ENCODE measurements around the gene GRID1. TPM values are rescaled to one million over a fixed set of nuclear protein-coding genes. Genes with fewer than 3 reads are reported as not detected.
"Not testable (repeated sequence)": the region's sequence is repeated elsewhere in the genome, so short reads cannot be mapped to it uniquely, and the experiment has no call there.

GRID1 gene
- total RNA-seq, 4 donors from 2014 or later = 17.2 to 28.1 (median 23.6) TPM

GRCh38 chr10:86110156-86110786 is 256.3 kb downstream of the GRID1 start:
- intact Hi-C loops (cut with DNase I) = no loop called here
- DNase-seq = no peak
- WGBS, 2 donors = 87 to 88% methylated on average over 6 of the region's 6 CpGs

GRCh38 chr10:86109421-86109820 is 257.2 kb downstream of the GRID1 start:
- Histone ChIP-seq H3K9me3 (no peaks in the 10 kb centered on the region), H3K27me3 (no peaks in the 10 kb centered on the region), H3K4me3 (replicated peaks in 1 of 3) (no peak overlapping the region), H3K27ac (no peak overlapping the region), H3K4me1 (peaks cover 4 to 24% of the 10 kb centered on the region in 2 donors), H3K36me3 (no peaks in the 10 kb centered on the region)
- intact Hi-C loops (cut with DNase I) = loop anchor here (10.0 kb wide), 1 partner anchor 265 kb away; no protein-coding TSS in a partner anchor
- 92 to 100% methylated on average over 1 of the region's 1 CpG for WGBS, 2 donors
- DNase-seq = no peak
- TF ChIP-seq POLR2A (IDR thresholded peaks at IDR 0.05) (no peak), CTCF (IDR thresholded peaks at IDR 0.05) (no peak)

More at GRCh38 chr10:86110156-86110786, 256.3 kb downstream of the GRID1 start:
- Histone ChIP-seq H3K4me1 (peaks cover 4 to 16% of the 10 kb centered on the region in 2 donors), H3K27ac (no peak overlapping the region), H3K27me3 (no peaks in the 10 kb centered on the region), H3K36me3 (no peaks in the 10 kb centered on the region), H3K9me3 (no peaks in the 10 kb centered on the region), H3K4me3 (replicated peaks in 1 of 3) (no peak overlapping the region)
- TF ChIP-seq POLR2A (IDR thresholded peaks at IDR 0.05) (no peak), CTCF (IDR thresholded peaks at IDR 0.05) (no peak)

- H3K27me3 ChIP-seq = no peaks in the 10 kb centered on the region
- no peak overlapping the region for H3K4me3 ChIP-seq (replicated peaks in 1 of 3)
- 92 to 93% methylated on average over 7 of the region's 7 CpGs for WGBS, 2 donors
- no peak overlapping the region for H3K27ac ChIP-seq
- peaks cover 4 to 27% of the 10 kb centered on the region in 2 donors for H3K4me1 ChIP-seq
- DNase-seq = no peak
- TF ChIP-seq POLR2A (IDR thresholded peaks at IDR 0.05) = no peak
- no peak for TF ChIP-seq CTCF (IDR thresholded peaks at IDR 0.05)
- H3K9me3 ChIP-seq = no peaks in the 10 kb centered on the region
- H3K36me3 ChIP-seq = no peaks in the 10 kb centered on the region
- intact Hi-C loops (cut with DNase I) = loop anchor here (10.0 kb wide), 1 partner anchor 266 kb away; no protein-coding TSS in a partner anchor
Observed at GRCh38 chr10:86108696-86109095, 257.9 kb downstream of the GRID1 start.

- WGBS, 2 donors = 68 to 74% methylated on average over 16 of the region's 16 CpGs
- intact Hi-C loops (cut with DNase I) = loop anchor here (10.0 kb wide), 1 partner anchor 267 kb away; no protein-coding TSS in a partner anchor
- H3K27me3 ChIP-seq; H3K36me3 ChIP-seq; H3K4me3 ChIP-seq (replicated peaks in 1 of 3); H3K27ac ChIP-seq; H3K9me3 ChIP-seq: not testable (repeated sequence)
- peaks cover 4 to 27% of the 10 kb centered on the region in 2 donors for H3K4me1 ChIP-seq
- peak; percentile 66 to 72 for DNase-seq
Observed at GRCh38 chr10:86107611-86108310, 258.8 kb downstream of the GRID1 start.

- H3K9me3 ChIP-seq = no peaks in the 10 kb centered on the region
- no peak for TF ChIP-seq CTCF (IDR thresholded peaks at IDR 0.05)
- no peak for TF ChIP-seq POLR2A (IDR thresholded peaks at IDR 0.05)
- no peak overlapping the region for H3K4me3 ChIP-seq (replicated peaks in 1 of 3)
- no peaks in the 10 kb centered on the region for H3K36me3 ChIP-seq
- 88 to 94% methylated on average over 3 to 5 of the region's 6 CpGs for WGBS, 2 donors
- H3K4me1 ChIP-seq = peaks cover 4 to 27% of the 10 kb centered on the region in 2 donors
- no peaks in the 10 kb centered on the region for H3K27me3 ChIP-seq
- no peak for DNase-seq
- H3K27ac ChIP-seq = no peak overlapping the region
- intact Hi-C loops (cut with DNase I) = loop anchor here (10.0 kb wide), 1 partner anchor 268 kb away; no protein-coding TSS in a partner anchor
Observed at GRCh38 chr10:86107131-86107530, 259.5 kb downstream of the GRID1 start.

Data from thyroid gland (tissue), 4 donors.